Endothelial cell of umbilical vein (primary cell): ENCODE data around the gene ANP32A. TPM values are rescaled to one million over a fixed set of nuclear protein-coding genes. Genes with fewer than 3 reads are reported as not detected.

Experiments
- BruUV-seq: library from RNA; stranded (reverse); fragments of 400-500 nt; replicated peaks from 2 replicates; lab custom pipeline; 2021; lab: Mats Ljungman, UMichigan
- CTCF ChIA-PET: fragments of 300-600, 350-600 bp; sonication (Branson Sonifier 250); formaldehyde crosslinking; loops from one replicate; lab custom pipeline; 2021; ENCODE audit warnings: antibody characterized with exemption, inconsistent platforms; lab: Charles Lee
- POLR2A ChIA-PET: fragments of 300-600, 350-600 bp; sonication (Branson Sonifier 250); formaldehyde crosslinking; loops from one replicate; lab custom pipeline; 2021; ENCODE audit warnings: antibody characterized with exemption, inconsistent platforms; lab: Charles Lee
- DNase-seq: peaks from one replicate; pipeline ENCODE4 v3.0.0-alpha.2; 2011; ENCODE audit warnings: low read depth, low spot score
- FAIRE-seq: peaks from 2 replicates; lab custom pipeline; 2011; peaks lifted over from hg19 to GRCh38; lab: Jason Lieb, UNC
- H2AFZ ChIP-seq: 2 replicates; pipeline ENCODE4 v1.6.0; 2012; ENCODE audit warnings: low read depth, low read length, control low read depth, inconsistent platforms
- H3K27ac ChIP-seq: 2 replicates; pipeline ENCODE4 v1.5.1; 2011; ENCODE audit warnings: low read depth, mild to moderate bottlenecking, control low read depth, low read length, moderate library complexity; ENCODE audit not compliant: insufficient read depth
- H3K27me3 ChIP-seq, 2 experiments: 2 replicates each; pipeline versions ENCODE4 v1.6.0 to v1.6.1; 2011; ENCODE audit warnings: low read length in 2 of 2, mixed read lengths in 1 of 2; ENCODE audit not compliant: control insufficient read depth in 2 of 2, insufficient read depth in 2 of 2
- H3K36me3 ChIP-seq, 2 experiments: 2 replicates in 1 of 2; 3 replicates in 1 of 2; pipeline ENCODE4 v1.5.1; 2011; ENCODE audit warnings: low read length in 2 of 2, mild to moderate bottlenecking in 1 of 2, moderate library complexity in 1 of 2; ENCODE audit not compliant: control insufficient read depth in 2 of 2, insufficient read depth in 2 of 2; ENCODE audit errors: extremely low read depth in 1 of 2
- H3K4me1 ChIP-seq: 3 replicates; pipeline ENCODE4 v1.5.1; 2011; ENCODE audit warnings: mild to moderate bottlenecking, low read length; ENCODE audit not compliant: control insufficient read depth, insufficient read depth; ENCODE audit errors: extremely low read depth
- H3K4me2 ChIP-seq: 2 replicates; pipeline ENCODE4 v1.6.1; 2011; ENCODE audit warnings: low read length, control low read depth, mixed read lengths; ENCODE audit not compliant: insufficient read depth
- H3K4me3 ChIP-seq, 3 experiments: fragments of 200-600 bp in 1 of 3; sonication (generic), shearing (Covaris generic) in 1 of 3; replicated peaks in 1 of 3; 2 replicates each; pipeline ENCODE4 v1.5.1; 2011 to 2016; ENCODE audit warnings: control low read depth in 3 of 3, low read length in 3 of 3, mild to moderate bottlenecking in 2 of 3, inconsistent platforms in 1 of 3, low read depth in 1 of 3, moderate library complexity in 1 of 3; ENCODE audit not compliant: insufficient read depth in 1 of 3
- H3K79me2 ChIP-seq: 2 replicates; pipeline ENCODE4 v1.6.0; 2012; ENCODE audit warnings: low read length, inconsistent platforms; ENCODE audit not compliant: control insufficient read depth, insufficient read depth
- H3K9ac ChIP-seq: replicated peaks from 2 replicates; pipeline ENCODE3; 2011; ENCODE audit warnings: low read length, control low read depth; ENCODE audit not compliant: insufficient read depth; ENCODE audit errors: extremely low read depth
- H3K9me1 ChIP-seq: replicated peaks from 3 replicates; pipeline ENCODE4 v1.6.0; 2011; ENCODE audit warnings: mild to moderate bottlenecking, low read length; ENCODE audit not compliant: control insufficient read depth, insufficient read depth; ENCODE audit errors: extremely low read depth
- H3K9me3 ChIP-seq: replicated peaks from 2 replicates; pipeline ENCODE4 v1.5.1; 2012; ENCODE audit warnings: low read length, inconsistent platforms; ENCODE audit not compliant: control insufficient read depth, insufficient read depth
- H4K20me1 ChIP-seq: replicated peaks from 2 replicates; pipeline ENCODE3; 2011; ENCODE audit warnings: mild to moderate bottlenecking, low read length; ENCODE audit not compliant: control insufficient read depth, insufficient read depth; ENCODE audit errors: extremely low read depth
- EZH2 ChIP-seq: IDR thresholded peaks from 2 replicates; pipeline ENCODE4 v1.6.1; 2012; ENCODE audit warnings: borderline replicate concordance, low read depth, mild to moderate bottlenecking, moderate library complexity, low read length, inconsistent platforms; ENCODE audit not compliant: severe bottlenecking
- FOS ChIP-seq: IDR thresholded peaks from 2 replicates; pipeline ENCODE4 v1.6.1; 2011; ENCODE audit warnings: mild to moderate bottlenecking, low read length, moderate library complexity, borderline replicate concordance; ENCODE audit not compliant: insufficient read depth
- GATA2 ChIP-seq: IDR thresholded peaks from 2 replicates; pipeline ENCODE4 v1.7.0; 2011; ENCODE audit warnings: low read depth, mild to moderate bottlenecking, moderate library complexity, mixed read lengths, low read length; ENCODE audit not compliant: insufficient read length, insufficient read depth
- JUN ChIP-seq: IDR thresholded peaks from 2 replicates; pipeline ENCODE4 v1.6.1; 2011; ENCODE audit warnings: borderline replicate concordance, low read depth; ENCODE audit not compliant: insufficient read length, insufficient read depth
- MYC ChIP-seq: IDR thresholded peaks from one replicate; pipeline ENCODE4 v1.6.1; 2011; ENCODE audit warnings: mild to moderate bottlenecking, low read depth, low read length
- POLR2A ChIP-seq: IDR thresholded peaks from 2 replicates; pipeline ENCODE4 v1.6.1; 2012; ENCODE audit warnings: low read depth, mild to moderate bottlenecking, control low read depth, low read length
- POLR2AphosphoS5 ChIP-seq: IDR thresholded peaks from 2 replicates; pipeline ENCODE4 v1.6.1; 2012; ENCODE audit warnings: low read depth, mild to moderate bottlenecking, control low read depth, low read length, moderate library complexity; ENCODE audit not compliant: insufficient read depth
- dilution Hi-C: fragments of 300-500 bp; cut with MboI; formaldehyde crosslinking; loops from one replicate; pipeline ENCODE4 v1.15.0; 2019; ENCODE audit warnings: low sequenced_read_pairs; ENCODE audit not compliant: extremely low pct_ligation_motif_present
- intact Hi-C: fragments of 100-400 bp; cut with micrococcal nuclease; formaldehyde crosslinking; loops from one replicate; pipeline ENCODE4 v1.10.0; 2022
- polyA plus RNA-seq, 4 experiments: library from polyadenylated mRNA; depleted of rRNA in 3 of 4; stranded (reverse) in 3 of 4; unstranded in 1 of 4; fragments of >200 nt; gene quantifications; 2 replicates each; pipeline versions ENCODE4 v1.2.1 to v1.2.3, GENCODE V29; 2011 to 2012; ENCODE audit warnings: missing spikeins in 1 of 4
- total RNA-seq: library from RNA; stranded (reverse); gene quantifications from 2 replicates; pipeline ENCODE4 v1.2.3, GENCODE V29; 2021
- TF ChIP-seq, protein P1 (sequence below): IDR thresholded peaks from 2 replicates; pipeline ENCODE4 v1.6.1; 2011; ENCODE audit not compliant: insufficient read depth, insufficient read length
- TF ChIP-seq, protein P2 (sequence below), 2 donors: IDR thresholded peaks; 1 replicate in 1 of 2; 2 replicates in 1 of 2; pipeline ENCODE4 v1.5.1; 2011; ENCODE audit warnings: low read length in 2 of 2, mild to moderate bottlenecking in 2 of 2, moderate library complexity in 2 of 2, control low read depth in 1 of 2, inconsistent platforms in 1 of 2, low read depth in 1 of 2; ENCODE audit not compliant: insufficient read depth in 1 of 2; ENCODE audit errors: extremely low read depth in 1 of 2

ANP32A gene
- total and polyA plus RNA-seq, 2 donors (not counting 3 experiments of a cell fraction or from before 2014, with no cell fraction given) = 37.9 to 169 TPM

GRCh38 chr15:68822818-68823217 is 2.1 kb upstream of the ANP32A start:
- no peak overlapping the region for H3K27ac ChIP-seq
- H3K9ac ChIP-seq = no peak overlapping the region
- no TSS peak for BruUV-seq
- intact Hi-C loops = loop anchor here (5.0 kb wide), 1 partner anchor 271 kb away; no protein-coding TSS in a partner anchor
- TF ChIP-seq, protein P1, sequence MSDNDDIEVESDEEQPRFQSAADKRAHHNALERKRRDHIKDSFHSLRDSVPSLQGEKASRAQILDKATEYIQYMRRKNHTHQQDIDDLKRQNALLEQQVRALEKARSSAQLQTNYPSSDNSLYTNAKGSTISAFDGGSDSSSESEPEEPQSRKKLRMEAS = no peak
- no peak for TF ChIP-seq POLR2A
- TF ChIP-seq, protein P2, sequence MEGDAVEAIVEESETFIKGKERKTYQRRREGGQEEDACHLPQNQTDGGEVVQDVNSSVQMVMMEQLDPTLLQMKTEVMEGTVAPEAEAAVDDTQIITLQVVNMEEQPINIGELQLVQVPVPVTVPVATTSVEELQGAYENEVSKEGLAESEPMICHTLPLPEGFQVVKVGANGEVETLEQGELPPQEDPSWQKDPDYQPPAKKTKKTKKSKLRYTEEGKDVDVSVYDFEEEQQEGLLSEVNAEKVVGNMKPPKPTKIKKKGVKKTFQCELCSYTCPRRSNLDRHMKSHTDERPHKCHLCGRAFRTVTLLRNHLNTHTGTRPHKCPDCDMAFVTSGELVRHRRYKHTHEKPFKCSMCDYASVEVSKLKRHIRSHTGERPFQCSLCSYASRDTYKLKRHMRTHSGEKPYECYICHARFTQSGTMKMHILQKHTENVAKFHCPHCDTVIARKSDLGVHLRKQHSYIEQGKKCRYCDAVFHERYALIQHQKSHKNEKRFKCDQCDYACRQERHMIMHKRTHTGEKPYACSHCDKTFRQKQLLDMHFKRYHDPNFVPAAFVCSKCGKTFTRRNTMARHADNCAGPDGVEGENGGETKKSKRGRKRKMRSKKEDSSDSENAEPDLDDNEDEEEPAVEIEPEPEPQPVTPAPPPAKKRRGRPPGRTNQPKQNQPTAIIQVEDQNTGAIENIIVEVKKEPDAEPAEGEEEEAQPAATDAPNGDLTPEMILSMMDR (IDR thresholded peaks at IDR 0.05; ENCODE audit: extremely low read depth in 1 of 2, insufficient read depth in 1 of 2, low read depth in 1 of 2, low read length in 2 of 2) = no peak
- no peak for TF ChIP-seq JUN
- no peak for TF ChIP-seq MYC
- TF ChIP-seq POLR2AphosphoS5 = no peak
- no peak for TF ChIP-seq FOS
- TF ChIP-seq EZH2 = no peak
- TF ChIP-seq GATA2 = no peak
- CTCF ChIA-PET = interaction anchor here (0.6 to 1.4 kb wide), 3 partner anchors 11 to 53 kb away, joined by 3 read pairs; no protein-coding TSS in a partner anchor
- dilution Hi-C loops = no loop called here
- peaks cover 10% of the 10 kb centered on the region for H3K4me1 ChIP-seq
- H3K27me3 ChIP-seq = peaks cover 0 to 6% of the 10 kb centered on the region in 2 experiments
- no peaks in the 10 kb centered on the region for H4K20me1 ChIP-seq
- POLR2A ChIA-PET = no interaction called here
- peaks cover 25% of the 10 kb centered on the region for H3K79me2 ChIP-seq
- no peaks in the 10 kb centered on the region for H3K9me3 ChIP-seq
- no peak overlapping the region for H3K4me3 ChIP-seq
- H3K4me2 ChIP-seq = no peak overlapping the region
- DNase-seq (no peak), FAIRE-seq (no peak)
- H2AFZ ChIP-seq = no peak overlapping the region
- H3K9me1 ChIP-seq = no peaks in the 10 kb centered on the region
- H3K36me3 ChIP-seq = no peaks in the 10 kb centered on the region
